ENCODE data around the gene IP6K1. TPM values are rescaled to one million over a fixed set of nuclear protein-coding genes. Genes with fewer than 3 reads are reported as not detected.
A peak's percentile ranks its signal among the peaks of the same experiment; 100 is the strongest.

IP6K1 gene
- total RNA-seq, 1 experiment from 2014 or later, result 42.2 TPM

DNA sequence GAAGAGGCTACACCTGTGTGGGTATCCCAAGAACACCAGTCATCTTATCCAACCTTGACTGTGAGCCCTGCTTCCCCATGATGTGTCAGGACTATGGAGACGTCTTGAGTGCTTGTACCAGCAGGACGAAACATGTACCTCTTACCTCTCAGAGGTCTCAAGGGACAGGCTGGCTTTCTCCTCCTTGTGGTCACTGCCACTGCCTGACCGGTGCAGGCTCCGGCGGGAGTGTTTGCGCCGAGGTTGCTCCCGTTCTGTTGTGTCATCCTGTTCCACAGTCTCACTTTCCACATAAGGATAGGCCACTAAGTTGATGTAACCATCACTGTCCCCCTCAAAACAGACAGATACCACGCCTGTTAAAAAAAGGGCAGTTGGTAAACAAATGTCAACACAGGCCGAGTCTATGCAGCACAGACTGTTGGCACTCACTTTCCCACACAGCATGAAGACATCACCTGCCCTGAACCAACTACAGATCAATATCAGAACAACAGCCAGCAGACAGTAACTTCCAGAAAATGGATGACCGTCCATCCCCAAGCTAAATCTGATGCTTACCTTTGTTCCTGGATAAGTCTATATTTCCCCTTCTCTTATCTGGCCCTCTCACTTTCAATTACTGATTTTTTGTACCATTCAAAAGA lies 48.2 kb downstream of the IP6K1 start:
- H3K9me3 Mint-ChIP-seq, result no peaks in the 10 kb centered on the region; a peak in 1 of 5 replicates

More for the DNA sequence above, 48.2 kb downstream of the IP6K1 start:
- H2BK5ac ChIP-seq (ENCODE audit: insufficient read length, low read length), result no peak overlapping the region
- H3K4me3 Mint-ChIP-seq, result no peak overlapping the region
- no peak overlapping the region for H3T11ph ChIP-seq (ENCODE audit: low read length)
- H3K27me3 ChIP-seq (ENCODE audit: insufficient read depth, low read length), result no peaks in the 10 kb centered on the region; the same call in 1 of the 2 replicates
- H4K20me1 ChIP-seq (ENCODE audit: control insufficient read depth, insufficient read depth, insufficient read length), result no peaks in the 10 kb centered on the region
- no CpG with 5 or more reads among the region's 11 CpGs for WGBS (ENCODE audit: extremely low coverage, insufficient read length, low lambda C conversion rate)
- DNase-seq, result no peak
- no peak overlapping the region for H2AK5ac ChIP-seq (ENCODE audit: insufficient read length, low read length)
- no peak overlapping the region for H3K18ac ChIP-seq (ENCODE audit: insufficient read length, low read depth, low read length)
- H3K9ac ChIP-seq (ENCODE audit: extremely low read depth, insufficient read length, low read length), result no peak overlapping the region
- H3K4ac ChIP-seq (ENCODE audit: low read depth, low read length), result no peak overlapping the region
- no peak overlapping the region for H4K8ac ChIP-seq (replicated peaks; ENCODE audit: insufficient read length, low read depth, low read length)
- no peak overlapping the region for H2BK20ac ChIP-seq (ENCODE audit: low read depth, low read length, poor library complexity, severe bottlenecking)
- no peaks in the 10 kb centered on the region for H3K4me1 Mint-ChIP-seq
- no peak overlapping the region for H2BK15ac ChIP-seq (ENCODE audit: low read depth, low read length)
- no peak overlapping the region for H2AFZ ChIP-seq (ENCODE audit: low read length)
- no peaks in the 10 kb centered on the region for H3K4me1 ChIP-seq (ENCODE audit: insufficient read depth, low read length)
- H4K5ac ChIP-seq (ENCODE audit: insufficient read length, low read depth, low read length), result no peak overlapping the region
- H3K23me2 ChIP-seq (ENCODE audit: insufficient read length, low read depth, low read length, poor library complexity, severe bottlenecking), result no peaks in the 10 kb centered on the region
- no peak overlapping the region for H3K23ac ChIP-seq (ENCODE audit: insufficient read length, low read depth, low read length)
- no peaks in the 10 kb centered on the region for H3K27me3 Mint-ChIP-seq (ENCODE audit: low read depth)
- H3K27ac Mint-ChIP-seq, result peak overlapping the region in 1 of 3 experiments; percentile 91; a peak in 2 of 7 replicates
- H3K36me3 Mint-ChIP-seq (ENCODE audit: insufficient read depth in 1 of 3, low read depth in 3 of 3), result peaks cover 27 to 50% (median 33%) of the 10 kb centered on the region in 3 experiments; a peak in 6 of 7 replicates
- H3K27ac ChIP-seq (ENCODE audit: insufficient read length, low read depth, low read length), result no peak overlapping the region
- TF ChIP-seq CTCF (conservative IDR thresholded peaks at IDR 0.05), result no peak
- no peak overlapping the region for H3K14ac ChIP-seq (ENCODE audit: insufficient read depth, low read length)
- no peak overlapping the region for H2BK120ac ChIP-seq (ENCODE audit: low read depth, low read length, poor library complexity, severe bottlenecking)
- no peaks in the 10 kb centered on the region for H3K79me1 ChIP-seq (ENCODE audit: insufficient read depth, low read depth, low read length, poor library complexity, severe bottlenecking)
- H4K91ac ChIP-seq (ENCODE audit: insufficient read length, low read depth, low read length), result no peak overlapping the region
- H3K56ac ChIP-seq (ENCODE audit: insufficient read length, low read depth, low read length), result no peak overlapping the region
- H3K9me3 ChIP-seq (ENCODE audit: control insufficient read depth, low read depth, low read length), result no peaks in the 10 kb centered on the region
- H2BK12ac ChIP-seq (ENCODE audit: insufficient read length, low read depth, low read length), result no peak overlapping the region
- no peak overlapping the region for H3K4me2 ChIP-seq (ENCODE audit: insufficient read depth, insufficient read length, low read length)
- H3K79me2 ChIP-seq (ENCODE audit: insufficient read depth, low read length), result 0 out of 2 replicates have a peak, but pooled peaks cover 2% of the 10 kb centered on the region
